ENCODE measurements around the gene HMG20A.

The HMG20A gene

GRCh38 chr15:77504306-77504705 lies 83.6 kb downstream of the HMG20A start:
- no peak for TF ChIP-seq ARNT (IDR thresholded peaks at IDR 0.05)
- no peak for TF ChIP-seq LEF1 (IDR thresholded peaks at IDR 0.05; ENCODE audit: borderline replicate concordance)
- no peak for TF ChIP-seq FOXM1 (IDR thresholded peaks at IDR 0.05; ENCODE audit: borderline replicate concordance)
- no peak for TF ChIP-seq SUZ12 (IDR thresholded peaks at IDR 0.05)
- no peak for TF ChIP-seq ZNF384 (IDR thresholded peaks at IDR 0.05)
- TF ChIP-seq L3MBTL2 (conservative IDR thresholded peaks at IDR 0.05), result no peak
- no peak for TF ChIP-seq CTBP1 (IDR thresholded peaks at IDR 0.05; ENCODE audit: borderline replicate concordance)
- no peak for TF ChIP-seq SP1 (IDR thresholded peaks at IDR 0.05)
- no peak for TF ChIP-seq FOXA1 (IDR thresholded peaks at IDR 0.05)
- no peak for TF ChIP-seq TARDBP (IDR thresholded peaks at IDR 0.05)
- TF ChIP-seq FOXK2 (IDR thresholded peaks at IDR 0.05), result no peak
- no peak for TF ChIP-seq ELF4 (IDR thresholded peaks at IDR 0.05)
- no peak for TF ChIP-seq HDGF (IDR thresholded peaks at IDR 0.05; ENCODE audit: borderline replicate concordance)
- TF ChIP-seq BHLHE40 (IDR thresholded peaks at IDR 0.05; ENCODE audit: borderline replicate concordance), result no peak
- no peak for TF ChIP-seq NFRKB (IDR thresholded peaks at IDR 0.05)
- TF ChIP-seq, protein P1, sequence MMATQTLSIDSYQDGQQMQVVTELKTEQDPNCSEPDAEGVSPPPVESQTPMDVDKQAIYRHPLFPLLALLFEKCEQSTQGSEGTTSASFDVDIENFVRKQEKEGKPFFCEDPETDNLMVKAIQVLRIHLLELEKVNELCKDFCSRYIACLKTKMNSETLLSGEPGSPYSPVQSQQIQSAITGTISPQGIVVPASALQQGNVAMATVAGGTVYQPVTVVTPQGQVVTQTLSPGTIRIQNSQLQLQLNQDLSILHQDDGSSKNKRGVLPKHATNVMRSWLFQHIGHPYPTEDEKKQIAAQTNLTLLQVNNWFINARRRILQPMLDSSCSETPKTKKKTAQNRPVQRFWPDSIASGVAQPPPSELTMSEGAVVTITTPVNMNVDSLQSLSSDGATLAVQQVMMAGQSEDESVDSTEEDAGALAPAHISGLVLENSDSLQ (IDR thresholded peaks at IDR 0.05), result no peak
- DNase-seq (ENCODE audit: extremely low spot score), result no peak
- ChIA-PET CTCF (interaction anchor here (1.3 kb wide), 1 partner anchor 39 kb away, joined by 3 read pairs; no protein-coding TSS in a partner anchor), POLR2A (no interaction called here)

DNA sequence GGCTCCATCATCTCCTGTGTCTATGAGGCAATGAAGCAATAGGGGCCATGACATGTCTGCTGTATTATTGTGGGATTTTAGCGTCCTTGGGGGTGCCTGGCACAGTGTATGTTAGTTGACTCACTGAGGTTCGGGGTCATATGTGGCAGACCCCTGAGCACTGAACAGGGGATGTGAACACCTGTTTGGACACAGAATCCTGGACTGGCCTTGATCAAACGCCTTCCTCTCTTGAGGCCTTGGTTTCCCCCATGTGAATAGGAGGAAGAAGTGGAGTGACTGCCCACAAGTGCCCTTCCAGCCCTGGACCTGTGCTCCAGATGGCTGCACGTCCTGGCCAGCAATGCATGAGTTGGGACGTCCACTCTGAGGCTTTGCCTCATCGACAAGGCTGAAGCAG lies 84.2 kb downstream of the HMG20A start:
- POLR2A ChIA-PET, result no interaction called here

DNA sequence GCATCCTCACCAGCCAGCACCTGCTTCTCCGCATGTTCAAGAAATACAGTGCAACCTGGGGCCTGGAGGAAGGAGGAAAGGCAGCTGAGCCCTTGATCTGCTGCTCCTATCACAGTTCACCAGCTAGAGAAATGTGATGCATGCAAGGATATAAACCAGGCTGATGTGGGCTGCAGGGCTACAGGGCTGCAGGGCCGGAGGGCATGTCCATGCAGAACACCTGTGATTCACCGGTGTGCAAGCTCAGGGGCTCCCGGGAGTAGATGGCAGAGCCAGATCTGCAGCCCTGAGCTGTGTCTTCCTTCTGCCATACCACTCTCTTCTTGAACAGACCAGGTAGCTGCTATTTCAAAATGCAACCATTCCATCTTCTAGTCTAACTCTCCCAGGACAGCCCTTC lies 84.9 kb downstream of the HMG20A start:
- TF ChIP-seq ELF4 (IDR thresholded peaks at IDR 0.05) (no peak), ZNF384 (IDR thresholded peaks at IDR 0.05) (no peak), LEF1 (IDR thresholded peaks at IDR 0.05; ENCODE audit: borderline replicate concordance) (no peak), FOXA1 (IDR thresholded peaks at IDR 0.05) (no peak), SUZ12 (IDR thresholded peaks at IDR 0.05) (no peak), FOXK2 (IDR thresholded peaks at IDR 0.05) (no peak), L3MBTL2 (conservative IDR thresholded peaks at IDR 0.05) (no peak), CTBP1 (IDR thresholded peaks at IDR 0.05; ENCODE audit: borderline replicate concordance) (no peak), TARDBP (IDR thresholded peaks at IDR 0.05) (no peak), FOXM1 (IDR thresholded peaks at IDR 0.05; ENCODE audit: borderline replicate concordance) (no peak), SP1 (IDR thresholded peaks at IDR 0.05) (no peak), NFRKB (IDR thresholded peaks at IDR 0.05) (no peak), BHLHE40 (IDR thresholded peaks at IDR 0.05; ENCODE audit: borderline replicate concordance) (no peak), ARNT (IDR thresholded peaks at IDR 0.05) (no peak), HDGF (IDR thresholded peaks at IDR 0.05; ENCODE audit: borderline replicate concordance) (no peak)
- DNase-seq (ENCODE audit: extremely low spot score), result no peak
- ChIA-PET CTCF (no interaction called here), POLR2A (no interaction called here)

More for the DNA sequence above, 84.2 kb downstream of the HMG20A start:
- TF ChIP-seq FOXM1 (IDR thresholded peaks at IDR 0.05; ENCODE audit: borderline replicate concordance) (no peak), SUZ12 (IDR thresholded peaks at IDR 0.05) (no peak), ZNF384 (IDR thresholded peaks at IDR 0.05) (no peak), HDGF (IDR thresholded peaks at IDR 0.05; ENCODE audit: borderline replicate concordance) (no peak), NFRKB (IDR thresholded peaks at IDR 0.05) (no peak), BHLHE40 (IDR thresholded peaks at IDR 0.05; ENCODE audit: borderline replicate concordance) (no peak), FOXK2 (IDR thresholded peaks at IDR 0.05) (no peak)
- TF ChIP-seq, protein P1 (IDR thresholded peaks at IDR 0.05), result no peak
- CTCF ChIA-PET, result interaction anchor here (1.3 kb wide), 1 partner anchor 38 kb away, joined by 3 read pairs; no protein-coding TSS in a partner anchor
- no peak for DNase-seq (ENCODE audit: extremely low spot score)

GRCh38 chr15:77506311-77507142 lies 85.8 kb downstream of the HMG20A start:
- CTCF ChIA-PET, result interaction anchor here (1.7 kb wide), 1 partner anchor 10 kb away, joined by 4 read pairs; no protein-coding TSS in a partner anchor
- DNase-seq (ENCODE audit: extremely low spot score), result no peak
- no peak for TF ChIP-seq FOXM1 (IDR thresholded peaks at IDR 0.05; ENCODE audit: borderline replicate concordance)
- TF ChIP-seq ELF4 (IDR thresholded peaks at IDR 0.05), result no peak
- POLR2A ChIA-PET, result no interaction called here

- TF ChIP-seq, protein P1 (IDR thresholded peaks at IDR 0.05), result no peak
- TF ChIP-seq L3MBTL2 (conservative IDR thresholded peaks at IDR 0.05), result no peak
- no peak for TF ChIP-seq LEF1 (IDR thresholded peaks at IDR 0.05; ENCODE audit: borderline replicate concordance)
- TF ChIP-seq SP1 (IDR thresholded peaks at IDR 0.05), result no peak
- no peak for TF ChIP-seq SUZ12 (IDR thresholded peaks at IDR 0.05)
- CTCF ChIA-PET, result interaction anchor here (0.5 to 1.7 kb wide), 2 partner anchors 10 to 421 kb away, joined by 4 read pairs; no protein-coding TSS in a partner anchor
- no peak for DNase-seq (ENCODE audit: extremely low spot score)
- POLR2A ChIA-PET, result interaction anchor here (0.8 kb wide), 1 partner anchor 86 kb away, joined by 3 read pairs; the partner anchor contains the start of gene HMG20A
These were observed 86.6 kb downstream of the HMG20A start for GRCh38 chr15:77507143-77507897.

Measured in HEK293T (cell line).